Ramos (cell line): Measurements from ENCODE around the gene ARAF.

ENCODE experiments used
- in situ Hi-C: fragments of 300-500 bp; cut with MboI; formaldehyde crosslinking; loops from one replicate; pipeline ENCODE4 v1.14.3; 2022; ENCODE audit warnings: low sequenced_read_pairs; ENCODE audit not compliant: unreplicated experiment

ARAF gene

GRCh38 chrX:47562615-47563243 lies 1.7 kb downstream of the ARAF start:
- in situ Hi-C loops: loop anchor here (5.0 kb wide), 1 partner anchor 85 kb away; no protein-coding TSS in a partner anchor

- in situ Hi-C loops: loop anchor here (5.0 kb wide), 1 partner anchor 83 kb away; no protein-coding TSS in a partner anchor
Measured at GRCh38 chrX:47563801-47564315, 2.9 kb downstream of the ARAF start.

GRCh38 chrX:47564438-47565085 lies 3.6 kb downstream of the ARAF start:
- in situ Hi-C loops: loop anchor here (5.0 kb wide), 1 partner anchor 83 kb away; no protein-coding TSS in a partner anchor

- in situ Hi-C loops: no loop called here
Measured at GRCh38 chrX:47566841-47567240, 5.8 kb downstream of the ARAF start.

GRCh38 chrX:47568656-47569295 lies 7.8 kb downstream of the ARAF start:
- in situ Hi-C loops: no loop called here

- in situ Hi-C loops: no loop called here
Measured at GRCh38 chrX:47570794-47571193, 9.8 kb downstream of the ARAF start.

GRCh38 chrX:47571215-47571614 lies 10.2 kb downstream of the ARAF start:
- in situ Hi-C loops: no loop called here

- in situ Hi-C loops: no loop called here
Measured at GRCh38 chrX:47571896-47572295, 10.9 kb downstream of the ARAF start.

- in situ Hi-C loops: no loop called here
Measured at GRCh38 chrX:47572773-47573340, 11.9 kb downstream of the ARAF start.

GRCh38 chrX:47573341-47574075 lies 12.5 kb downstream of the ARAF start:
- in situ Hi-C loops: no loop called here

GRCh38 chrX:47574076-47574546 lies 13.1 kb downstream of the ARAF start:
- in situ Hi-C loops: no loop called here

- in situ Hi-C loops: no loop called here
Measured at GRCh38 chrX:47574547-47575301, 13.7 kb downstream of the ARAF start.

GRCh38 chrX:47576021-47576898 lies 15.3 kb downstream of the ARAF start:
- in situ Hi-C loops: no loop called here

GRCh38 chrX:47577424-47577823 lies 16.4 kb downstream of the ARAF start:
- in situ Hi-C loops: no loop called here

- in situ Hi-C loops: no loop called here
Measured at GRCh38 chrX:47577901-47578300, 16.9 kb downstream of the ARAF start.

- in situ Hi-C loops: no loop called here
Measured at GRCh38 chrX:47578692-47579091, 17.7 kb downstream of the ARAF start.

- in situ Hi-C loops: no loop called here
Measured at GRCh38 chrX:47579537-47579936, 18.5 kb downstream of the ARAF start.
